ENCODE results near the gene TMPRSS5. TPM values are rescaled to one million over a fixed set of nuclear protein-coding genes. Genes with fewer than 3 reads are reported as not detected.

Gene TMPRSS5
- total and polyA plus RNA-seq, 2 of the 13 experiments (the other 11 are each of a cell fraction or from before 2014, with no cell fraction given) = 0.40 to 0.96 TPM

- no peak for TF ChIP-seq KLF12 (CRISPR knock-in tag; IDR thresholded peaks at IDR 0.05; ENCODE audit: borderline replicate concordance)
These were observed 10.9 kb downstream of the TMPRSS5 start (continued) for GRCh38 chr11:113695207-113695606.

- WGBS (ENCODE audit: low lambda C conversion rate) = 76% methylated on average over 5 of the region's 12 CpGs
- POLR2A ChIA-PET = no interaction called here
- in situ Hi-C loops (cut with HindIII; ENCODE audit: extremely low pct_ligation_motif_present, low pct_unique_long_range_greater_than_20kb) = no loop called here
These were observed 11.7 kb downstream of the TMPRSS5 start for GRCh38 chr11:113694390-113694789.

GRCh38 chr11:113693030-113693429 lies 13.1 kb downstream of the TMPRSS5 start:
- in situ Hi-C loops (cut with HindIII; ENCODE audit: extremely low pct_ligation_motif_present, low pct_unique_long_range_greater_than_20kb) = no loop called here
- Histone ChIP-seq H2AFZ (ENCODE audit: low read length) (no peak overlapping the region), H3K4me1 (ENCODE audit: insufficient read depth, low read length) (peaks cover 9% of the 10 kb centered on the region; the same call in 1 of the 2 replicates), H3K27ac (ENCODE audit: extremely low read length, insufficient read depth, low read length) (no peak overlapping the region), H3K9me3 (ENCODE audit: low read length) (no peaks in the 10 kb centered on the region), H3K9ac (ENCODE audit: insufficient read depth, low read depth, low read length) (no peak overlapping the region), H3K79me2 (ENCODE audit: insufficient read depth, low read length) (no peaks in the 10 kb centered on the region), H3K27me3 (ENCODE audit: control insufficient read depth in 1 of 2, insufficient read depth in 2 of 2, low read length in 2 of 2) (no peaks in the 10 kb centered on the region; a peak in 1 of 5 replicates), H4K20me1 (ENCODE audit: insufficient read depth, low read length) (no peaks in the 10 kb centered on the region), H3K4me3 (replicated peaks in 1 of 3; ENCODE audit: insufficient read depth in 1 of 3, low read depth in 2 of 3, low read length in 3 of 3) (no peak overlapping the region), H3K4me2 (ENCODE audit: low read depth, low read length) (no peak overlapping the region), H3K36me3 (replicated peaks in 1 of 2; ENCODE audit: control insufficient read depth in 1 of 2, insufficient read depth in 2 of 2, low read length in 2 of 2) (no peaks in the 10 kb centered on the region)
- FAIRE-seq (no peak), DNase-seq (ENCODE audit: low spot score) (no peak), ATAC-seq (no peak)
- 81% methylated on average over 4 of the region's 13 CpGs for WGBS (ENCODE audit: low lambda C conversion rate)
- no TSS peak for BruUV-seq (replicated peaks)
- POLR2A ChIA-PET = no interaction called here
- CTCF ChIA-PET (ENCODE audit: low intra/inter-chr PET ratio, low total read pairs) = no interaction called here
- intact Hi-C loops (cut with micrococcal nuclease; ENCODE audit: unreplicated experiment) = no loop called here
- no peak for TF ChIP-seq SKIL (CRISPR knock-in tag; IDR thresholded peaks at IDR 0.05; ENCODE audit: borderline replicate concordance)
- TF ChIP-seq ZKSCAN5 (CRISPR knock-in tag; IDR thresholded peaks at IDR 0.05) = no peak
- no peak for TF ChIP-seq SP4 (CRISPR knock-in tag; IDR thresholded peaks at IDR 0.05)
- no peak for TF ChIP-seq ZNF574 (CRISPR knock-in tag; IDR thresholded peaks at IDR 0.05)
- no peak for TF ChIP-seq ZNF382 (CRISPR knock-in tag; IDR thresholded peaks at IDR 0.05; ENCODE audit: borderline replicate concordance)
- no peak for TF ChIP-seq ZNF792 (CRISPR knock-in tag; IDR thresholded peaks at IDR 0.05)
- no peak for TF ChIP-seq PITX1 (CRISPR knock-in tag; IDR thresholded peaks at IDR 0.05)
- no peak for TF ChIP-seq KLF16 (CRISPR knock-in tag; IDR thresholded peaks at IDR 0.05)

More at GRCh38 chr11:113694390-113694789, 11.7 kb downstream of the TMPRSS5 start:
- DNase-seq (ENCODE audit: low spot score) (no peak), FAIRE-seq (no peak), ATAC-seq (no peak)
- TF ChIP-seq PTBP1 (IDR thresholded peaks at IDR 0.05; ENCODE audit: low read depth, low read length, poor library complexity, severe bottlenecking) (no peak), SYNCRIP (IDR thresholded peaks at IDR 0.05; ENCODE audit: insufficient read depth, low read depth, low read length) (no peak), BATF2 (CRISPR knock-in tag; IDR thresholded peaks at IDR 0.05) (no peak)
- no TSS peak for BruUV-seq (replicated peaks)
- H3K4me3 ChIP-seq (replicated peaks in 1 of 3; ENCODE audit: insufficient read depth in 1 of 3, low read depth in 2 of 3, low read length in 3 of 3) = no peak overlapping the region
- CTCF ChIA-PET (ENCODE audit: low intra/inter-chr PET ratio, low total read pairs) = no interaction called here
- H3K9ac ChIP-seq (ENCODE audit: insufficient read depth, low read depth, low read length) = no peak overlapping the region
- H3K9me3 ChIP-seq (ENCODE audit: low read length) = no peaks in the 10 kb centered on the region
- no peak overlapping the region for H3K27ac ChIP-seq (ENCODE audit: extremely low read length, insufficient read depth, low read length)
- no peaks in the 10 kb centered on the region for H3K36me3 ChIP-seq (replicated peaks in 1 of 2; ENCODE audit: control insufficient read depth in 1 of 2, insufficient read depth in 2 of 2, low read length in 2 of 2)
- no peaks in the 10 kb centered on the region; a peak in 1 of 5 replicates for H3K27me3 ChIP-seq (ENCODE audit: control insufficient read depth in 1 of 2, insufficient read depth in 2 of 2, low read length in 2 of 2)
- no peak overlapping the region for H2AFZ ChIP-seq (ENCODE audit: low read length)
- H3K79me2 ChIP-seq (ENCODE audit: insufficient read depth, low read length) = no peaks in the 10 kb centered on the region
- H4K20me1 ChIP-seq (ENCODE audit: insufficient read depth, low read length) = no peaks in the 10 kb centered on the region
- H3K4me2 ChIP-seq (ENCODE audit: low read depth, low read length) = no peak overlapping the region
- peaks cover 9% of the 10 kb centered on the region; the same call in 1 of the 2 replicates for H3K4me1 ChIP-seq (ENCODE audit: insufficient read depth, low read length)
- intact Hi-C loops (cut with micrococcal nuclease; ENCODE audit: unreplicated experiment) = no loop called here
